HEK293 (cell line): Measurements from ENCODE around the gene PICALM.
A peak's percentile ranks its signal among the peaks of the same experiment; 100 is the strongest.

Source experiments
- CTCF ChIA-PET: fragments of 350-600 bp; formaldehyde crosslinking; extraction: SDS; loops from one replicate; lab custom pipeline; 2021; ENCODE audit warnings: antibody characterized with exemption; lab: Yijun Ruan, JAX
- POLR2A ChIA-PET: fragments of 300-600 bp; formaldehyde crosslinking; extraction: SDS; loops from one replicate; lab custom pipeline; 2020; ENCODE audit warnings: antibody characterized with exemption, inconsistent platforms; lab: Yijun Ruan, JAX
- H3K27ac ChIP-seq: fragments of 200-500 bp; sonication (Bioruptor generic); 2 replicates; pipeline ENCODE4 v1.5.1; 2014; ENCODE audit warnings: low read depth, low read length, control low read depth, inconsistent platforms; ENCODE audit errors: extremely low read depth
- H3K36me3 ChIP-seq, 2 experiments: fragments of 200-500 bp in 1 of 2; sonication (Bioruptor generic) in 1 of 2; 1 replicate in 1 of 2; 2 replicates in 1 of 2; pipeline ENCODE4 v1.5.1; 2014 to 2017; ENCODE audit warnings: inconsistent platforms in 2 of 2, low read length in 2 of 2; ENCODE audit not compliant: control insufficient read depth in 2 of 2, insufficient read depth in 1 of 2
- H3K4me1 ChIP-seq: fragments of 200-500 bp; sonication (Bioruptor generic); 2 replicates; pipeline ENCODE4 v1.5.1; 2014; ENCODE audit warnings: mild to moderate bottlenecking, low read length, inconsistent platforms; ENCODE audit not compliant: control insufficient read depth, insufficient read depth
- H3K4me3 ChIP-seq: 2 replicates; pipeline ENCODE4 v1.5.1; 2011; ENCODE audit warnings: low read depth, mild to moderate bottlenecking, control low read depth, low read length, moderate library complexity
- H3K9me3 ChIP-seq: fragments of 200-500 bp; sonication (Bioruptor generic); 2 replicates; pipeline ENCODE4 v1.5.1; 2014; ENCODE audit warnings: low read depth, low read length, inconsistent platforms; ENCODE audit not compliant: control insufficient read depth, insufficient read depth
- GLIS2 ChIP-seq: fragments of 450-650 bp; formaldehyde crosslinking; IDR thresholded peaks from 2 replicates; pipeline ENCODE4 v1.5.1; 2016; ENCODE audit warnings: missing biosample characterization, missing genetic modification characterization
- KLF9 ChIP-seq: fragments of 450-650 bp; formaldehyde crosslinking; IDR thresholded peaks from 2 replicates; pipeline ENCODE4 v1.5.1; 2016; ENCODE audit warnings: missing biosample characterization, missing genetic modification characterization, low read depth
- OSR2 ChIP-seq: fragments of 450-650 bp; formaldehyde crosslinking; IDR thresholded peaks from 2 replicates; pipeline ENCODE4 v1.5.1; 2016; ENCODE audit warnings: missing biosample characterization, missing genetic modification characterization
- RBAK ChIP-seq: fragments of 450-650 bp; formaldehyde crosslinking; IDR thresholded peaks from 2 replicates; pipeline ENCODE4 v1.5.1; 2016; ENCODE audit warnings: missing biosample characterization, missing genetic modification characterization
- SP3 ChIP-seq: fragments of 450-650 bp; formaldehyde crosslinking; IDR thresholded peaks from 2 replicates; pipeline ENCODE4 v1.5.1; 2016; ENCODE audit warnings: missing biosample characterization, missing genetic modification characterization
- YY1 ChIP-seq: fragments of 450-650 bp; formaldehyde crosslinking; IDR thresholded peaks from 2 replicates; pipeline ENCODE4 v1.5.1; 2018; ENCODE audit warnings: missing biosample characterization, missing genetic modification characterization
- ZFP41 ChIP-seq: fragments of 450-650 bp; formaldehyde crosslinking; IDR thresholded peaks from 2 replicates; pipeline ENCODE4 v1.5.1; 2016; ENCODE audit warnings: missing biosample characterization, missing genetic modification characterization, borderline replicate concordance
- ZFP69B ChIP-seq: fragments of 450-650 bp; formaldehyde crosslinking; IDR thresholded peaks from 2 replicates; pipeline ENCODE4 v1.5.1; 2016; ENCODE audit warnings: missing biosample characterization, missing genetic modification characterization
- ZIC2 ChIP-seq: fragments of 450-650 bp; formaldehyde crosslinking; IDR thresholded peaks from 2 replicates; pipeline ENCODE4 v1.5.1; 2016; ENCODE audit warnings: missing biosample characterization, missing genetic modification characterization
- ZNF112 ChIP-seq: fragments of 450-650 bp; formaldehyde crosslinking; IDR thresholded peaks from 2 replicates; pipeline ENCODE4 v1.5.0; 2017; ENCODE audit warnings: missing biosample characterization, missing genetic modification characterization
- ZNF114 ChIP-seq: fragments of 450-650 bp; formaldehyde crosslinking; IDR thresholded peaks from 2 replicates; pipeline ENCODE4 v1.5.0; 2017; ENCODE audit warnings: missing biosample characterization, missing genetic modification characterization
- ZNF366 ChIP-seq: fragments of 450-650 bp; formaldehyde crosslinking; conservative IDR thresholded peaks from 2 replicates; pipeline ENCODE4 v1.5.1; 2016; ENCODE audit warnings: missing biosample characterization, missing genetic modification characterization
- ZNF473 ChIP-seq: fragments of 450-650 bp; formaldehyde crosslinking; IDR thresholded peaks from 2 replicates; pipeline ENCODE4 v1.5.1; 2017; ENCODE audit warnings: missing biosample characterization, missing genetic modification characterization
- ZNF549 ChIP-seq: fragments of 450-650 bp; IDR thresholded peaks from 2 replicates; pipeline ENCODE4 v1.5.1; 2018; ENCODE audit warnings: missing biosample characterization, missing genetic modification characterization, mild to moderate bottlenecking, inconsistent platforms, moderate library complexity
- ZNF571 ChIP-seq: fragments of 450-650 bp; formaldehyde crosslinking; IDR thresholded peaks from 2 replicates; pipeline ENCODE4 v1.5.0; 2017; ENCODE audit warnings: missing biosample characterization, missing genetic modification characterization
- ZNF596 ChIP-seq: fragments of 450-650 bp; IDR thresholded peaks from 2 replicates; pipeline ENCODE4 v1.5.0; 2018; ENCODE audit warnings: missing biosample characterization, mild to moderate bottlenecking, missing genetic modification characterization, moderate library complexity
- ZNF621 ChIP-seq: fragments of 450-650 bp; formaldehyde crosslinking; IDR thresholded peaks from 2 replicates; pipeline ENCODE4 v1.5.1; 2017; ENCODE audit warnings: missing biosample characterization, missing genetic modification characterization
- ZNF664 ChIP-seq: fragments of 450-650 bp; formaldehyde crosslinking; IDR thresholded peaks from 2 replicates; pipeline ENCODE4 v1.5.1; 2016; ENCODE audit warnings: missing biosample characterization, missing genetic modification characterization
- ZSCAN30 ChIP-seq: fragments of 450-650 bp; IDR thresholded peaks from 2 replicates; pipeline ENCODE4 v1.5.1; 2018; ENCODE audit warnings: missing biosample characterization, mild to moderate bottlenecking, missing genetic modification characterization, moderate library complexity
- TF ChIP-seq, protein P1 (sequence below): fragments of 450-650 bp; formaldehyde crosslinking; IDR thresholded peaks from 2 replicates; pipeline ENCODE4 v1.5.1; 2017; ENCODE audit warnings: missing biosample characterization, missing genetic modification characterization
- TF ChIP-seq, protein P2 (sequence below): fragments of 450-650 bp; formaldehyde crosslinking; IDR thresholded peaks from 2 replicates; pipeline ENCODE4 v1.5.1; 2016; ENCODE audit warnings: missing biosample characterization, missing genetic modification characterization
- TF ChIP-seq, protein P3 (sequence below): fragments of 450-650 bp; formaldehyde crosslinking; conservative IDR thresholded peaks from 2 replicates; pipeline ENCODE4 v1.5.1; 2016; ENCODE audit warnings: low read depth, missing biosample characterization, missing genetic modification characterization

The PICALM gene

DNA sequence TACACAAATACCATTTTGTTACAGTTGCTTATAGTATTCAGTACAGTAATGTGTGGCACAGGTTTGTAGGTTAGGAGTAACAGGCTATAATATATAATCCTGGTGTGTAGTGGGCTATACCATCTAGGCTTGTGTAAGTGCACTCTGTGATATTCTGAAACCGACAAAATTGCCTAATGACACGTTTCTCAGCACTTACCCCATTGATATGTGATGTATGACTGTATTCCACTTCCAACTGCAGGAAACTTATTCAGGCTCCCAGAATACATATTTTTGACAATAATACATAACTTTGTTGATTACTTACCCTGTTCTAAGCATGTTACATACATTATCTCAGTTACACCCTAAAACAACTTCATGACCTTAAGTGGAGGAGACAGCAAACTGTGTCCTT, 5.1 kb upstream of the PICALM start (continued):
- no peak for TF ChIP-seq YY1
- TF ChIP-seq, protein P1, sequence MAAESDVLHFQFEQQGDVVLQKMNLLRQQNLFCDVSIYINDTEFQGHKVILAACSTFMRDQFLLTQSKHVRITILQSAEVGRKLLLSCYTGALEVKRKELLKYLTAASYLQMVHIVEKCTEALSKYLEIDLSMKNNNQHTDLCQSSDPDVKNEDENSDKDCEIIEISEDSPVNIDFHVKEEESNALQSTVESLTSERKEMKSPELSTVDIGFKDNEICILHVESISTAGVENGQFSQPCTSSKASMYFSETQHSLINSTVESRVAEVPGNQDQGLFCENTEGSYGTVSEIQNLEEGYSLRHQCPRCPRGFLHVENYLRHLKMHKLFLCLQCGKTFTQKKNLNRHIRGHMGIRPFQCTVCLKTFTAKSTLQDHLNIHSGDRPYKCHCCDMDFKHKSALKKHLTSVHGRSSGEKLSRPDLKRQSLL (tag by site-specific recombination), result no peak
- no peak for TF ChIP-seq OSR2 (tag by site-specific recombination)
- TF ChIP-seq, protein P2, sequence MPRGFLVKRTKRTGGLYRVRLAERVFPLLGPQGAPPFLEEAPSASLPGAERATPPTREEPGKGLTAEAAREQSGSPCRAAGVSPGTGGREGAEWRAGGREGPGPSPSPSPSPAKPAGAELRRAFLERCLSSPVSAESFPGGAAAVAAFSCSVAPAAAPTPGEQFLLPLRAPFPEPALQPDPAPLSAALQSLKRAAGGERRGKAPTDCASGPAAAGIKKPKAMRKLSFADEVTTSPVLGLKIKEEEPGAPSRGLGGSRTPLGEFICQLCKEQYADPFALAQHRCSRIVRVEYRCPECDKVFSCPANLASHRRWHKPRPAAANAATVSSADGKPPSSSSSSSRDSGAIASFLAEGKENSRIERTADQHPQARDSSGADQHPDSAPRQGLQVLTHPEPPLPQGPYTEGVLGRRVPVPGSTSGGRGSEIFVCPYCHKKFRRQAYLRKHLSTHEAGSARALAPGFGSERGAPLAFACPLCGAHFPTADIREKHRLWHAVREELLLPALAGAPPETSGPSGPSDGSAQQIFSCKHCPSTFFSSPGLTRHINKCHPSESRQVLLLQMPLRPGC, result no peak

DNA sequence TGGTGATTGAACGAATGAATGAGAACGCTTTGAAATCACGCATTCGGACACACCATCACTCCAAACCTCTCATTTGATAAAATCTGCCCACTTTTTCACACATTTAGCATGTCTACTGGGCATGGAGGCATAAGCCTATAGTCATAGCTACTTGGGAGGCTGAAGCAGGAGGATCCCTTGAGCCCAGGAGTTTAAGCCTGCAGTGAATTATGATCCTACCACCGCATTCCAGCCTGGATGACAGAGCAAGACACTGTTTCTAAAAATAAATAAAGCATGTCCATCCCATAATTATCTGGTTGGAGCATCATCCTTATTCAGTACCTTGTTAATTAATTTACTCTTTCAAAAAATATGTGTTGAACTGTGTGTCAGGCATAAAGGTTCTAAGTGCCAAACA, 3.3 kb upstream of the PICALM start:
- ChIA-PET POLR2A (no interaction called here), CTCF (no interaction called here)
- Histone ChIP-seq H3K27ac (no peak overlapping the region), H3K9me3 (no peaks in the 10 kb centered on the region), H3K36me3 (no peaks in the 10 kb centered on the region), H3K4me3 (no peak overlapping the region), H3K4me1 (peaks cover 3% of the 10 kb centered on the region; the same call in 1 of the 2 replicates)
- TF ChIP-seq ZNF114 (tag by site-specific recombination), result no peak
- no peak for TF ChIP-seq OSR2 (tag by site-specific recombination)
- no peak for TF ChIP-seq GLIS2 (tag by site-specific recombination)
- TF ChIP-seq ZNF366, result no peak
- no peak for TF ChIP-seq SP3 (tag by site-specific recombination)
- no peak for TF ChIP-seq ZFP41
- TF ChIP-seq ZNF621 (tag by site-specific recombination), result no peak
- no peak for TF ChIP-seq ZNF473 (tag by site-specific recombination)
- TF ChIP-seq, protein P3, sequence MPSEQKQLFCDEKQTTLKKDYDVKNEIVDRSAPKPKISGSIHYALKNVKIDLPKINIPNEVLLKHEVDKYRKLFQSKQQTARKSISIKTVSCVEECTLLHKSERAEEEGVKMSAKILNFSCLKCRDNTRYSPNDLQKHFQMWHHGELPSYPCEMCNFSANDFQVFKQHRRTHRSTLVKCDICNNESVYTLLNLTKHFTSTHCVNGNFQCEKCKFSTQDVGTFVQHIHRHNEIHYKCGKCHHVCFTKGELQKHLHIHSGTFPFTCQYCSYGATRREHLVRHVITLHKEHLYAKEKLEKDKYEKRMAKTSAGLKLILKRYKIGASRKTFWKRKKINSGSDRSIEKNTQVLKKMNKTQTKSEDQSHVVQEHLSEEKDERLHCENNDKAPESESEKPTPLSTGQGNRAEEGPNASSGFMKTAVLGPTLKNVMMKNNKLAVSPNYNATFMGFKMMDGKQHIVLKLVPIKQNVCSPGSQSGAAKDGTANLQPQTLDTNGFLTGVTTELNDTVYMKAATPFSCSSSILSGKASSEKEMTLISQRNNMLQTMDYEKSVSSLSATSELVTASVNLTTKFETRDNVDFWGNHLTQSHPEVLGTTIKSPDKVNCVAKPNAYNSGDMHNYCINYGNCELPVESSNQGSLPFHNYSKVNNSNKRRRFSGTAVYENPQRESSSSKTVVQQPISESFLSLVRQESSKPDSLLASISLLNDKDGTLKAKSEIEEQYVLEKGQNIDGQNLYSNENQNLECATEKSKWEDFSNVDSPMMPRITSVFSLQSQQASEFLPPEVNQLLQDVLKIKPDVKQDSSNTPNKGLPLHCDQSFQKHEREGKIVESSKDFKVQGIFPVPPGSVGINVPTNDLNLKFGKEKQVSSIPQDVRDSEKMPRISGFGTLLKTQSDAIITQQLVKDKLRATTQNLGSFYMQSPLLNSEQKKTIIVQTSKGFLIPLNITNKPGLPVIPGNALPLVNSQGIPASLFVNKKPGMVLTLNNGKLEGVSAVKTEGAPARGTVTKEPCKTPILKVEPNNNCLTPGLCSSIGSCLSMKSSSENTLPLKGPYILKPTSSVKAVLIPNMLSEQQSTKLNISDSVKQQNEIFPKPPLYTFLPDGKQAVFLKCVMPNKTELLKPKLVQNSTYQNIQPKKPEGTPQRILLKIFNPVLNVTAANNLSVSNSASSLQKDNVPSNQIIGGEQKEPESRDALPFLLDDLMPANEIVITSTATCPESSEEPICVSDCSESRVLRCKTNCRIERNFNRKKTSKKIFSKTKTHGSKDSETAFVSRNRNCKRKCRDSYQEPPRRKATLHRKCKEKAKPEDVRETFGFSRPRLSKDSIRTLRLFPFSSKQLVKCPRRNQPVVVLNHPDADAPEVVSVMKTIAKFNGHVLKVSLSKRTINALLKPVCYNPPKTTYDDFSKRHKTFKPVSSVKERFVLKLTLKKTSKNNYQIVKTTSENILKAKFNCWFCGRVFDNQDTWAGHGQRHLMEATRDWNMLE (tag by site-specific recombination), result no peak
- no peak for TF ChIP-seq ZNF112 (tag by site-specific recombination)

DNA sequence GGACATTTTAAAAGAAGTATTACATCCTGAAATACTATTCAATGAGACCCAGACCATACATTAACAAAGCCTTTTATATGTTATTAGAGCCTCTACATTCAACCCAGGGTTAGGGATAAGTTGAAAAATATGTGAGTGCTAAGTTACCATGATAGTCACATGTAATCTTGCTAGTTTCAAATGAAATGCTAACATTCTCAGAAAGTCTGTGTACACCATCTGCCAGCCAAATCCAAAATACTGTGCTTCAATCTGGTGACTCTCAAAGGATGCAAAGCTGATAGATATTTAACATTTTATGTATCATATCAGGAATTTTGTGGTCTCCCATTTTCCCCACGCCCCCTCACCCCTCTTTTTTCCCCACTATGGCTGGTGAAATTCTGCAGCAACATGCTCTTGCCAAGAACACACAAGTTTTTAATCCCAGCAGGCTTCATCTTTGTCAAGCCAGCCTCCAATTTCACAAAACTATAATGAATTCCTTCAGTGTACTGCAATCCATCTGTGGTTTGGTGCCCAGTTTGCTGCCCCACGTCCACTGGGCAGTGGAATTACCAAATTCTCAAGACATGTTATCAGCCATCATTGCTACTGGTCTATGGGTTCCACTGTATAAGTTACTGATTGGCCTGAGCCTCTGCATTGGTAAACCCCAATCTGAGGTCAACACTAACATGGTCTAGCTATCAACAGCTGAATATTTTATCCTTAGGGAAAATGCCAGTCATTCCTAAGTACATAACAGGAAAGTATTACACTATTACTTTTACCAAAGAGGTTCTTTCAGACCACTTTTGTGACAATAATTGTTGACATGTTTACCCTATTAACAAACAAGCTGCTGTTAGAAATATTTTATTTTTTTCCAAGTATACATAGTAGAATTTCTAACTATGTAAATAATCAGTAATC, 1.5 kb upstream of the PICALM start:
- POLR2A ChIA-PET, result interaction anchor here (1.3 to 1.7 kb wide), 5 partner anchors 31 to 175 kb away, joined by 3 to 13 read pairs (median 8); partner anchors contain the start of gene EED
- Histone ChIP-seq H3K9me3 (no peaks in the 10 kb centered on the region), H3K4me1 (peaks cover 3% of the 10 kb centered on the region; the same call in 1 of the 2 replicates), H3K27ac (peak overlapping the region; percentile 67; the same call in 1 of the 2 replicates), H3K36me3 (no peaks in the 10 kb centered on the region), H3K4me3 (no peak overlapping the region)
- CTCF ChIA-PET, result interaction anchor here (0.5 to 2.2 kb wide), 5 partner anchors 10 to 123 kb away, joined by 3 to 19 read pairs (median 3); no protein-coding TSS in a partner anchor
- no peak for TF ChIP-seq RBAK (tag by site-specific recombination)
- no peak for TF ChIP-seq ZIC2 (tag by site-specific recombination)
- no peak for TF ChIP-seq ZNF664 (tag by site-specific recombination)
- no peak for TF ChIP-seq ZSCAN30 (tag by site-specific recombination)
- no peak for TF ChIP-seq ZNF596 (tag by site-specific recombination)
- no peak for TF ChIP-seq ZNF571 (tag by site-specific recombination)
- no peak for TF ChIP-seq KLF9 (tag by site-specific recombination)
- no peak for TF ChIP-seq ZNF549 (tag by site-specific recombination)
- no peak for TF ChIP-seq ZFP69B (tag by site-specific recombination)
